Adrenal gland (tissue), 12 donors: Measurements from ENCODE around the gene NME7. TPM values are rescaled to one million over a fixed set of nuclear protein-coding genes. Genes with fewer than 3 reads are reported as not detected.
"Not testable (repeated sequence)": the region's sequence is repeated elsewhere in the genome, so short reads cannot be mapped to it uniquely, and the experiment has no call there.

ENCODE experiments used
- DNase-seq, 7 donors: peaks; one replicate each; pipeline ENCODE4 v3.0.0-alpha.2; 2019 to 2020
- H3K27ac ChIP-seq, 5 donors: fragments of 200-600 bp; sonication (generic) in 4 of 5; 1 replicate in 3 of 5; 2 replicates in 2 of 5; pipeline versions ENCODE4 v1.5.1 to v1.8.0; 2016 to 2020; ENCODE audit warnings: mild to moderate bottlenecking in 1 of 5
- H3K27me3 ChIP-seq: fragments of 200-600 bp; 2 replicates; pipeline ENCODE4 v1.8.0; 2021
- H3K36me3 ChIP-seq, 2 donors: fragments of 200-600 bp; replicated peaks in 1 of 2; 1 replicate in 1 of 2; 2 replicates in 1 of 2; pipeline versions ENCODE4 v1.5.1 to v1.8.0; 2018 to 2022
- H3K4me1 ChIP-seq, 2 donors: fragments of 200-600 bp; replicated peaks in 1 of 2; 1 replicate in 1 of 2; 2 replicates in 1 of 2; pipeline versions ENCODE4 v1.5.1 to v1.8.0; 2018 to 2021
- H3K4me3 ChIP-seq, 4 donors: fragments of 200-600 bp; sonication (generic) in 3 of 4; one replicate each; pipeline ENCODE4 v1.5.1; 2016 to 2018
- H3K9me3 ChIP-seq, 3 donors: fragments of 200-600 bp; sonication (generic) in 1 of 3; replicated peaks in 1 of 3; 1 replicate in 2 of 3; 2 replicates in 1 of 3; pipeline versions ENCODE4 v1.5.1 to v1.8.0; 2016 to 2021
- POLR2A ChIP-seq, 2 donors: fragments of 450-650 bp; IDR thresholded peaks; one replicate each; pipeline ENCODE4 v1.6.1; 2017; ENCODE audit warnings: antibody characterized with exemption in 2 of 2, mild to moderate bottlenecking in 2 of 2, moderate library complexity in 1 of 2
- WGBS, 4 donors: extraction: QIAGEN DNeasy Blood & Tissue Kit in 2 of 4; methylation state at CpG; one replicate each; pipeline versions ENCODE4 v1.1.5 to v1.1.7; 2013 to 2017; 5-methylcytosine and 5-hydroxymethylcytosine counted together
- intact Hi-C, 2 donors: fragments of 100-400 bp; cut with DNase I; formaldehyde crosslinking; loops; one replicate each; pipeline versions ENCODE4 v1.14.1 to v1.15.0; 2022 to 2023
- polyA plus RNA-seq, 3 donors: library from polyadenylated mRNA; stranded (reverse); fragments of 200-250 nt in 2 of 3; fragments of 350-450 nt in 1 of 3; fragmentation: Illumina TruSeq in 1 of 3; extraction: RNeasy Lipid Tissue Mini Kit (QIAGEN cat#74804) in 1 of 3; gene quantifications; one replicate each; pipeline ENCODE4 v1.2.3, GENCODE V29; 2013 to 2014
- total RNA-seq, 9 donors: library from RNA; depleted of rRNA in 4 of 9; stranded (reverse); fragments of >200 nt in 4 of 9; fragments of 120-200 nt in 1 of 9; fragmentation: NEBNext Ultra II Directional in 1 of 9; extraction: Animal tissue kit (Norgen Biotek cat#: 25700) in 1 of 9; gene quantifications; one replicate each; pipeline versions ENCODE4 v1.1.0 to v1.2.4, GENCODE V29; 2013 to 2023
- TF ChIP-seq, protein P1 (sequence below), 6 experiments: fragments of 450-650 bp in 4 of 6; fragments of 200-600 bp in 2 of 6; sonication (generic) in 1 of 6; IDR thresholded peaks; 1 replicate in 5 of 6; 2 replicates in 1 of 6; pipeline versions ENCODE4 v1.5.1 to v1.8.0; 2016 to 2021; ENCODE audit warnings: antibody characterized with exemption in 6 of 6, mild to moderate bottlenecking in 2 of 6, moderate library complexity in 1 of 6
- donor health status: healthy with polysubstance abuse.
- donor health status: Bipolar disorder and iron deficiency.
- donor health status: DM: yes; HTN: yes; CAD: no.
- donor health status: DM: no; HTN: no; CAD: no.
- donor health status: DM: no; HTN: no; CAD: no.
- donor health status: DM: yes; HTN: yes; CAD: no.

The NME7 gene
- total and polyA plus RNA-seq, 12 donors, result 3.3 to 41.4 (median 15.6) TPM

GRCh38 chr1:169295425-169295824 is 72.2 kb downstream of the NME7 start:
- Histone ChIP-seq H3K27me3 (no peaks in the 10 kb centered on the region), H3K4me1 (no peaks in the 10 kb centered on the region), H3K27ac (no peak overlapping the region), H3K9me3 (no peaks in the 10 kb centered on the region), H3K4me3 (no peak overlapping the region), H3K36me3 (no peaks in the 10 kb centered on the region)
- WGBS, 4 donors, result 82 to 96% (median 91%) methylated on average over 1 of the region's 1 CpG
- TF ChIP-seq, protein P1, sequence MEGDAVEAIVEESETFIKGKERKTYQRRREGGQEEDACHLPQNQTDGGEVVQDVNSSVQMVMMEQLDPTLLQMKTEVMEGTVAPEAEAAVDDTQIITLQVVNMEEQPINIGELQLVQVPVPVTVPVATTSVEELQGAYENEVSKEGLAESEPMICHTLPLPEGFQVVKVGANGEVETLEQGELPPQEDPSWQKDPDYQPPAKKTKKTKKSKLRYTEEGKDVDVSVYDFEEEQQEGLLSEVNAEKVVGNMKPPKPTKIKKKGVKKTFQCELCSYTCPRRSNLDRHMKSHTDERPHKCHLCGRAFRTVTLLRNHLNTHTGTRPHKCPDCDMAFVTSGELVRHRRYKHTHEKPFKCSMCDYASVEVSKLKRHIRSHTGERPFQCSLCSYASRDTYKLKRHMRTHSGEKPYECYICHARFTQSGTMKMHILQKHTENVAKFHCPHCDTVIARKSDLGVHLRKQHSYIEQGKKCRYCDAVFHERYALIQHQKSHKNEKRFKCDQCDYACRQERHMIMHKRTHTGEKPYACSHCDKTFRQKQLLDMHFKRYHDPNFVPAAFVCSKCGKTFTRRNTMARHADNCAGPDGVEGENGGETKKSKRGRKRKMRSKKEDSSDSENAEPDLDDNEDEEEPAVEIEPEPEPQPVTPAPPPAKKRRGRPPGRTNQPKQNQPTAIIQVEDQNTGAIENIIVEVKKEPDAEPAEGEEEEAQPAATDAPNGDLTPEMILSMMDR (IDR thresholded peaks at IDR 0.05), result no peak
- no peak for TF ChIP-seq POLR2A (IDR thresholded peaks at IDR 0.05)
- intact Hi-C loops, result no loop called here
- no peak for DNase-seq

GRCh38 chr1:169289016-169289415 is 78.6 kb downstream of the NME7 start:
- intact Hi-C loops, result no loop called here
- no peak overlapping the region for H3K4me3 ChIP-seq
- no peaks in the 10 kb centered on the region for H3K9me3 ChIP-seq
- no peak overlapping the region for H3K27ac ChIP-seq
- TF ChIP-seq, protein P1 (IDR thresholded peaks at IDR 0.05), result no peak
- TF ChIP-seq POLR2A (IDR thresholded peaks at IDR 0.05), result no peak
- no peaks in the 10 kb centered on the region for H3K4me1 ChIP-seq
- H3K36me3 ChIP-seq, result no peaks in the 10 kb centered on the region
- no peaks in the 10 kb centered on the region for H3K27me3 ChIP-seq
- 85 to 93% (median 88%) methylated on average over 1 of the region's 1 CpG for WGBS, 4 donors
- no peak for DNase-seq

DNA sequence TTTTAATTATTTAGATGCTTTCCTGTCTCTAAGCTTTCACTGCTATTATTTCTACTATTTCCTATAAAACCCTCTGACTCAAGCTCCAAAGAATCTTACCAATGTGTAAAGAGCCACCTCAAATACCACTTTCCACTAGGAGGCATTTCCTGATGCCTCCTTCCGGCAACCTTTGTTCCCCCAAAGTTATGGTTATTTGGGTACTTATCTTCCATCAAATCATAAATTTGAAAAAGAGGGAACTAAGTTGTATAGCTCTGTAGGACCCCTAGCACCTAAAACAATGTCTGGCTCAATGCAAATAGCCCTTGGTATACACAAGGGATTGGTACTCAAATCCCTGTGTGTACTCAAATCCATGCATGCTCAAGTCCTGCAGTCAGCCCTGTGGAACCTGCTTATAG is 79.6 kb downstream of the NME7 start:
- WGBS, 4 donors, result 88 to 100% (median 94%) methylated on average over 1 of the region's 1 CpG
- no peaks in the 10 kb centered on the region for H3K36me3 ChIP-seq
- intact Hi-C loops, result no loop called here
- DNase-seq, result no peak
- TF ChIP-seq, protein P1 (IDR thresholded peaks at IDR 0.05), result no peak
- TF ChIP-seq POLR2A (IDR thresholded peaks at IDR 0.05), result no peak
- H3K4me3 ChIP-seq, result no peak overlapping the region
- H3K9me3 ChIP-seq, result no peaks in the 10 kb centered on the region
- H3K27me3 ChIP-seq, result no peaks in the 10 kb centered on the region
- no peak overlapping the region for H3K27ac ChIP-seq
- no peaks in the 10 kb centered on the region for H3K4me1 ChIP-seq

DNA sequence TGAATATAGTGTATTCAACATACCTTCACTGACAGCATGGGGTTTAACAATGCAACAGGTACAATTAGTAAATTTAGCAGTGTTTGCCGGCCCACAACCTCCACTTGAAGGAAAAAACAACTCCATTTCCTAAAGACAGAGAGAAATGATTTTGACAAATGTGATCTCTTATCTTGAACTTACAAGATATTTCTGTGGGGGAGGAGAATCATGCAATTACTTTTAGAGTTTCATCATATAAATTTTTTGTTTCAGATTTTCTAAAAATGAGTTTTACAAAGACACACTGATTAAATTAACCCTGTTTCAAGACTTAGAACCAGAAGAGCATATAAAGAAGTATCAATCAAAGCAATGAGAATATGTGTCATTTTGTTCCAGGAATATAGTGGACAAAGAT is 80.3 kb downstream of the NME7 start:
- TF ChIP-seq POLR2A (IDR thresholded peaks at IDR 0.05), result no peak
- TF ChIP-seq, protein P1 (IDR thresholded peaks at IDR 0.05), result no peak
- Histone ChIP-seq H3K36me3 (no peaks in the 10 kb centered on the region), H3K27ac (no peak overlapping the region), H3K27me3 (no peaks in the 10 kb centered on the region), H3K4me3 (no peak overlapping the region), H3K9me3 (no peaks in the 10 kb centered on the region), H3K4me1 (no peaks in the 10 kb centered on the region)
- DNase-seq, result no peak
- intact Hi-C loops, result no loop called here
- 45 to 75% (median 51%) methylated on average over 1 of the region's 1 CpG for WGBS, 4 donors

- WGBS, 4 donors, result 97 to 98% (median 97%) methylated on average over 4 of the region's 4 CpGs
- H3K9me3 ChIP-seq, H3K4me3 ChIP-seq, H3K4me1 ChIP-seq, H3K36me3 ChIP-seq, H3K27ac ChIP-seq, DNase-seq, intact Hi-C loops, H3K27me3 ChIP-seq: not testable (repeated sequence)
These were observed 86.0 kb downstream of the NME7 start for GRCh38 chr1:169281562-169281961.
